Erythroblast (primary cell): ENCODE data around the gene IVD.
A peak's percentile ranks its signal among the peaks of the same experiment; 100 is the strongest.

Source experiments
- DNase-seq, 2 experiments: peaks; one replicate each; lab custom pipeline; 2025; lab: John Stamatoyannopoulos, UW
- GATA1 ChIP-seq: IDR thresholded peaks from 2 replicates; pipeline ENCODE4 v1.6.1; 2011; ENCODE audit warnings: low read depth, mild to moderate bottlenecking, control low read depth, low read length, moderate library complexity
- POLR2A ChIP-seq: IDR thresholded peaks from 2 replicates; pipeline ENCODE4 v1.6.1; 2011; ENCODE audit warnings: mild to moderate bottlenecking, low read length

IVD gene

GRCh38 chr15:40405501-40406381, at the start of gene IVD:
Gene IVD (plus strand): TSS chr15:40405795. CDS start chr15:40405828, 33 bp downstream.
- no peak for TF ChIP-seq GATA1
- TF ChIP-seq POLR2A: peak; percentile 93
- DNase-seq: peak; percentile 95

DNA sequence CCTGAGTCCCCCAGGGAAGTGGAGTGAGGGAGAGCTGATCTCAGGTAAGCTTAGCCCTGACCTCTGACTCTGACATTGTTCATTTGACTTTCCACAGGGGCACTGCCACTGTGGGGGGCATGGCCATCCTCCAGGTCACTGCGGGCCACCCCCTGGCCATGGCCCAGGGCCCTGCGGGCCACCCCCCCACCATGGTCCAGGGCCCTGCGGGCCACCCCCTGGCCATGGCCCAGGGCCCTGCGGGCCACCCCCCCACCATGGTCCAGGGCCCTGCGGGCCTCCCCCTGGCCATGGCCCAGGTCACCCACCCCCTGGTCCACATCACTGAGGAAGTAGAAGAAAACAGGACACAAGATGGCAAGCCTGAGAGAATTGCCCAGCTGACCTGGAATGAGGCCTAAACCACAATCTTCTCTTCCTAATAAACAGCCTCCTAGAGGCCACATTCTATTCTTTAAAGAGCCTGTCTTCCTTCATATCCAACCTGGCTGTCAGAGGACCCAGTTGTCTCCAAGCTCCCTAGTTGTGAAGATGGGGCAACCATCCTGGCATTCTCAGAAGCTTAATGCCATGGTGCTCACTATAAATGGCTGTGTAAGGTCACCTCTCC, 49.5 kb upstream of the IVD start:
- TF ChIP-seq GATA1: no peak
- DNase-seq: no peak

- no peak for DNase-seq
- TF ChIP-seq POLR2A (no peak), GATA1 (no peak)
Measured at GRCh38 chr15:40357246-40357645, 48.3 kb upstream of the IVD start.

DNA sequence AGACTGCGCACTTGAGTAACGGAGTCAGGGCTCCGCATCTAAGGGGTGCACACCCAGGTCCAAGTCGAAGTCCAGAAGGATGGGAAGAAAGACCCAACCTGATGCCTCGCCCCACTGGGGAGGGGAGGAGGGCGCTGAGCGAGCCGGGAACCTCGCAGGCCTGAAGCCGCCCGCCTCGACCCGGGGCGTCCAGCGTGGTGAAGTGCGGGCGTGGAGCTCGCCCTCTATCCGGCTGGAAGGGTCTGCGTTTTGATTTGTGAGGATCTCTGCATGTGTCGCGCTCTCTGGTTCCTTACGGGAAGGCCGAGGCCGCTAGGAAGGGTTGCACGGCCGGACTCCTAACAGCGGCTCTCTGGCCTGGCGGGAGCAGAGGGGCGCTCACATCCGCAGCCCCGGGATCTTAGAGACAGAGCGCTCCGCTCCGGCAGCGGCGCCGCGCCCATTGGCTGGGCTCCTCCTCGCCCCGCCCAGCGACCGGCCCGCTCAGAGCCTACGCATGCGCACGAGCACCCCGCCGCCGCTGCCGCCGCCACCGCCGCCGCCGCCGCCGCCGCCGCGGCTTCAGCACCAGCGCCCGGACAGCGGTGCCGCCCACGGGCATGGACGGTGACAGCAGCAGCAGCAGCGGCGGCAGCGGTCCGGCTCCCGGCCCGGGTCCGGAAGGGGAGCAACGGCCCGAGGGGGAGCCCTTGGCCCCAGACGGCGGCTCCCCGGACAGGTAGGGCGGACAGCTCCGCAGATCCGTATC, 47.7 kb upstream of the IVD start, which contains the start of gene DISP2:
Gene DISP2, plus strand, starts transcription at position 497 of the 748 bp plus-strand sequence. Its CDS starts 103 bp downstream, at position 600.
- TF ChIP-seq GATA1 (no peak), POLR2A (no peak)
- peak; percentile 87 to 95 for DNase-seq

- TF ChIP-seq POLR2A: no peak
- TF ChIP-seq GATA1: no peak
- DNase-seq: no peak
Measured at GRCh38 chr15:40358471-40359353, 46.9 kb upstream of the IVD start.

DNA sequence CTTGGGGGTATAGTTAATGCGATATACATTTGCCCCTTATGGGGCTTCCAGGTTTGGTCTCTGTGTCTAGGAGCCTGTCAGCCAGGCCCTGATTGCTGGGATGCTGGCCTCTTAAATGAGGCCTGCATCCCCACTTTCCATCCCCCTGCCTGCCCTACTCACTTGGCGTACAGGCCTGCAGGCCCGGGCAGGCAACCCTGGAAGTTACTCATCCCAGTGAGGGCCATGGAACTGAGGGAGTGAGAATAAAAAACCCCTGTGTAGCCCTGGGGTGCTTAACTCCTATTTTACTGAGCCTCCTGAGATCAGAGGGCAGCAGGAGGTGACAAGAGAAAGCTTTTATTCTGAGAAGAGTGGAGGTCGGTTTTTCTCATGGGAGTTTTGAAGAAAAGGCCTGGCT, 45.6 kb upstream of the IVD start:
- TF ChIP-seq POLR2A (no peak), GATA1 (no peak)

GRCh38 chr15:40361640-40362039, 44.0 kb upstream of the IVD start:
- no peak for DNase-seq
- TF ChIP-seq POLR2A (no peak), GATA1 (no peak)

More for the DNA sequence above, 45.6 kb upstream of the IVD start:
- DNase-seq: no peak

- TF ChIP-seq POLR2A (no peak), GATA1 (no peak)
- DNase-seq: no peak
Measured at GRCh38 chr15:40363611-40364010, 42.0 kb upstream of the IVD start.

DNA sequence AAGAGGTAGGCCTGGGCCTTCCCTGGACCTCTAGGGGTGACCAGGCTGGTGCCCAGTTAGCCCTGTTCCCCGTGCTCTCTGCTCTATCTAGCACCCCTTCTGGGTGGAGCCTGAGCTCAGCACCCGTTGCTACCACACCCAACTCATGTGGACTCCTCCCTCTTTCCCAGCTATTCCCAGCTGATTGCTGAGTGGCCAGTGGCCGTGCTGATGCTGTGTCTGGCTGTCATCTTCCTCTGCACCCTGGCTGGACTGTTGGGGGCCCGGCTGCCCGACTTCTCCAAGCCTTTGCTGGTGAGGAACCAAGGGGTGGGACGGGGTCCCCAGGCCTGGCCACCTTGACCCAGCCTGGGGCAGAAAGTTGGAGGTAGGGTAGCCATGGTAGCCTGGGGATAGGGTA, 41.3 kb upstream of the IVD start:
- no peak for TF ChIP-seq POLR2A
- TF ChIP-seq GATA1: no peak
- peak; percentile 33 to 36 for DNase-seq

GRCh38 chr15:40365016-40365415, 40.6 kb upstream of the IVD start:
- DNase-seq: no peak
- TF ChIP-seq GATA1 (no peak), POLR2A (no peak)

DNA sequence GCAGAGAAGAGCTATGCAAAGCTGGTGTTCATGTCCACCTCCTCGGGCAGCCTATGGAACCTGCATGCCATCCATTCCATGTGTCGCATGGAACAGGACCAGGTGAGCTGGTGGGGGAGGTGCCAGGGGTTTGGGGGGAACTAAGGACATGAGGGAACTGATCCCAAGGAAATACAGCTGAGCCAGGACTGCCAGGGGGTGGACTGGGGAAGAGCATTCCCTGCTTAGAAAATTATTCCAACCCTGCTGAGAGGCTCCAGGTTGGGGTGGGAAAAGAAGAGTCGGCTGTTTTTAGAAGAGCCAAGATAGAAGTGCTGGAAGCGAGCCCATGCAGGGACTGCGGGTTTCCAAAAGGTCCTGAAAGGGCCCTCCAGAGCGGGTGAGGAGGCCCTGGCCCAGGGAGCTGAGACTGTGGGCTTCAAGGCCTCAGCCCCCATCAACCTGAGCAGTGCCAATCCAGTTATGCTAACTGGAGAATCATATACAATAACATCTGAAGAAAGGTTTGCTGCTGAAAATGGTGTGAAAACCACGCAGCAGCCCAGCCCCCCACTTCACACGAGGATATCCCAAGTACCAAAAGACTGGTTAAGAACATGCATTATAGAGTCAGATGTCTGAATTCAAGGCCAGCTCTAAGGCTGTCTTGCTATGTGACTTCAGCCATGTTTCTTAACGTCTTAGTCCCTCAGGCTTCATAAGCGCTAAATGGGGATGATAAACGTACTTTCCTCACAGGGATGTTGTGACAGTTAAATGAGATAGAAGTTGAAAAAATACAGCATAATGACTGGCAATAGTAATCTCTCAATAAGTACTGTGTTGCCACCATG, 39.8 kb upstream of the IVD start:
- TF ChIP-seq GATA1 (no peak), POLR2A (no peak)

More for the DNA sequence above, 39.8 kb upstream of the IVD start:
- DNase-seq: no peak
